HepG2 (cell line): ENCODE measurements around the gene ARL14EPL. TPM values are rescaled to one million over a fixed set of nuclear protein-coding genes. Genes with fewer than 3 reads are reported as not detected.
A peak's percentile ranks its signal among the peaks of the same experiment; 100 is the strongest.

Experiments used
- ATAC-seq: fragments of 200-7000 bp; cut with Tn5 transposase; 3 replicates; pipeline ENCODE4 v1.9.1; 2020; ENCODE audit warnings: mild to moderate bottlenecking, moderate library complexity
- BruUV-seq: library from RNA; stranded (reverse); fragments of 400-500 nt; replicated peaks from 2 replicates; lab custom pipeline; 2021; lab: Mats Ljungman, UMichigan
- CTCF ChIA-PET: fragments of 300-600 bp; formaldehyde crosslinking; extraction: SDS; loops from one replicate; lab custom pipeline; 2021; ENCODE audit warnings: low total read pairs, inconsistent platforms, low intra/inter-chr PET ratio; lab: Yijun Ruan, JAX
- POLR2A ChIA-PET: fragments of 350-600 bp; sonication (Branson Sonifier 250); formaldehyde crosslinking; loops from one replicate; lab custom pipeline; 2020; ENCODE audit warnings: antibody characterized with exemption, inconsistent platforms; lab: Yijun Ruan, JAX
- DNase-seq: peaks from one replicate; pipeline ENCODE4 v3.0.0-alpha.2; 2015; ENCODE audit warnings: low spot score
- FAIRE-seq: peaks from 3 replicates; lab custom pipeline; 2011; peaks lifted over from hg19 to GRCh38; lab: Jason Lieb, UNC
- H2AFZ ChIP-seq: one replicate; pipeline ENCODE4 v1.6.1; 2011; ENCODE audit warnings: low read length, inconsistent platforms
- H3K27ac ChIP-seq: fragments of 300-600 bp; 3 replicates; pipeline ENCODE4 v1.8.0; 2011; ENCODE audit warnings: mixed run types, mild to moderate bottlenecking, mixed read lengths, low read length, inconsistent platforms; ENCODE audit not compliant: insufficient read depth; ENCODE audit errors: extremely low read length
- H3K27me3 ChIP-seq, 2 experiments: fragments of 200-600 bp in 1 of 2; 2 replicates in 1 of 2; 3 replicates in 1 of 2; pipeline versions ENCODE4 v1.6.0 to v1.8.0; 2011; ENCODE audit warnings: low read length in 2 of 2, mild to moderate bottlenecking in 2 of 2, moderate library complexity in 2 of 2, inconsistent platforms in 1 of 2; ENCODE audit not compliant: insufficient read depth in 2 of 2, control insufficient read depth in 1 of 2
- H3K36me3 ChIP-seq, 2 experiments: fragments of 200-600 bp in 1 of 2; replicated peaks in 1 of 2; 2 replicates in 1 of 2; 3 replicates in 1 of 2; pipeline versions ENCODE4 v1.5.1 to v1.8.0; 2011; ENCODE audit warnings: low read length in 2 of 2, inconsistent platforms in 1 of 2; ENCODE audit not compliant: insufficient read depth in 2 of 2, control insufficient read depth in 1 of 2
- H3K4me1 ChIP-seq: 2 replicates; pipeline ENCODE4 v1.5.1; 2012; ENCODE audit warnings: low read length, inconsistent platforms; ENCODE audit not compliant: insufficient read depth
- H3K4me2 ChIP-seq: 2 replicates; pipeline ENCODE4 v1.6.0; 2011; ENCODE audit warnings: low read depth, low read length, inconsistent platforms
- H3K4me3 ChIP-seq, 3 experiments: fragments of 200-600 bp in 1 of 3; sonication (generic), shearing (Covaris generic) in 1 of 3; replicated peaks in 1 of 3; 2 replicates each; pipeline ENCODE4 v1.5.1; 2011 to 2016; ENCODE audit warnings: low read length in 3 of 3, inconsistent platforms in 2 of 3, low read depth in 2 of 3, mild to moderate bottlenecking in 2 of 3, control low read depth in 1 of 3, mixed read lengths in 1 of 3; ENCODE audit not compliant: insufficient read depth in 1 of 3
- H3K79me2 ChIP-seq: one replicate; pipeline ENCODE4 v1.6.1; 2011; ENCODE audit warnings: low read length, inconsistent platforms; ENCODE audit not compliant: insufficient read depth
- H3K9ac ChIP-seq: 2 replicates; pipeline ENCODE4 v1.6.0; 2011; ENCODE audit warnings: mild to moderate bottlenecking, low read depth, low read length, inconsistent platforms; ENCODE audit not compliant: insufficient read depth
- H3K9me3 ChIP-seq: 2 replicates; pipeline ENCODE4 v1.5.1; 2012; ENCODE audit warnings: mild to moderate bottlenecking, low read length
- H4K20me1 ChIP-seq: 2 replicates; pipeline ENCODE4 v1.6.0; 2011; ENCODE audit warnings: inconsistent platforms, mild to moderate bottlenecking, low read length, moderate library complexity; ENCODE audit not compliant: insufficient read depth
- CC2D1A ChIP-seq: sonication (generic); formaldehyde crosslinking; IDR thresholded peaks from 2 replicates; pipeline ENCODE4 v1.8.1; 2023; ENCODE audit warnings: mild to moderate bottlenecking, missing genetic modification reagents
- CTCF ChIP-seq: sonication (generic); formaldehyde crosslinking; IDR thresholded peaks from 2 replicates; pipeline ENCODE4 v1.5.0; 2020; ENCODE audit warnings: mild to moderate bottlenecking, missing genetic modification reagents, moderate library complexity
- MIXL1 ChIP-seq: IDR thresholded peaks from 2 replicates; pipeline ENCODE4 v1.6.1; 2016
- RAD21 ChIP-seq: fragments of 450-650 bp; formaldehyde crosslinking; IDR thresholded peaks from 2 replicates; pipeline ENCODE4 v1.5.0; 2020; ENCODE audit warnings: mild to moderate bottlenecking
- SETDB1 ChIP-seq: sonication (generic); formaldehyde crosslinking; IDR thresholded peaks from 2 replicates; pipeline ENCODE4 v1.5.1; 2020; ENCODE audit warnings: missing genetic modification reagents, mild to moderate bottlenecking, borderline replicate concordance
- SMC3 ChIP-seq: IDR thresholded peaks from 2 replicates; pipeline ENCODE4 v1.6.1; 2011; ENCODE audit warnings: low read length, improper control_type of control experiment
- STAG1 ChIP-seq: sonication (generic); formaldehyde crosslinking; IDR thresholded peaks from 2 replicates; pipeline ENCODE4 v1.4.0; 2020; ENCODE audit warnings: missing genetic modification reagents
- ZNF44 ChIP-seq: sonication (generic); formaldehyde crosslinking; IDR thresholded peaks from 2 replicates; pipeline ENCODE4 v1.5.1; 2020; ENCODE audit warnings: mild to moderate bottlenecking, missing genetic modification reagents
- ZNF660 ChIP-seq: sonication (generic); formaldehyde crosslinking; IDR thresholded peaks from 2 replicates; pipeline ENCODE4 v1.5.1; 2020; ENCODE audit warnings: mild to moderate bottlenecking, low read depth, missing genetic modification reagents, borderline replicate concordance
- ZNF703 ChIP-seq: sonication (generic); formaldehyde crosslinking; IDR thresholded peaks from 2 replicates; pipeline ENCODE4 v1.5.1; 2020; ENCODE audit warnings: missing genetic modification reagents, mild to moderate bottlenecking, moderate library complexity, borderline replicate concordance
- ZNF775 ChIP-seq: sonication (generic); formaldehyde crosslinking; IDR thresholded peaks from 2 replicates; pipeline ENCODE4 v1.4.0; 2020; ENCODE audit warnings: missing genetic modification reagents, mild to moderate bottlenecking, moderate library complexity, borderline replicate concordance
- WGBS: methylation state at CpG from one replicate; pipeline ENCODE4 v1.1.6; 2017; ENCODE audit warnings: low lambda C conversion rate; 5-methylcytosine and 5-hydroxymethylcytosine counted together
- in situ Hi-C: cut with HindIII; loops from 2 replicates; pipeline ENCODE4 v1.10.0; 2017; ENCODE audit warnings: low pct_unique_long_range_greater_than_20kb; ENCODE audit not compliant: extremely low pct_ligation_motif_present
- intact Hi-C: fragments of 100-400 bp; cut with micrococcal nuclease; formaldehyde crosslinking; loops from one replicate; pipeline ENCODE4 v1.10.0; 2022; ENCODE audit not compliant: unreplicated experiment
- polyA plus RNA-seq, 8 experiments: library from polyadenylated mRNA; depleted of rRNA in 3 of 8; stranded (reverse) in 7 of 8; unstranded in 1 of 8; fragments of >200 nt; fragmentation: Illumina TruSeq in 4 of 8; extraction: Trizol in 4 of 8; gene quantifications; 2 replicates each; pipeline versions ENCODE4 v1.2.1 to v1.2.3, GENCODE V29; 2011 to 2016; ENCODE audit warnings: low read depth in 4 of 8, missing spikeins in 1 of 8, mixed read lengths in 1 of 8; ENCODE audit not compliant: insufficient read depth in 1 of 8
- total RNA-seq, 5 experiments: library from RNA; depleted of rRNA; stranded (reverse); fragments of >200 nt; fragmentation: Illumina TruSeq; extraction: Trizol; gene quantifications; 2 replicates each; pipeline ENCODE4 v1.2.3, GENCODE V29; 2016; ENCODE audit warnings: low read depth in 1 of 5

The ARL14EPL gene
- total and polyA plus RNA-seq, 2 of the 13 experiments (the other 11 are each of a cell fraction or from before 2014, with no cell fraction given), result not detected

GRCh38 chr5:116068028-116068632, 35.9 kb downstream of the ARL14EPL start:
- H3K4me1 ChIP-seq, result no peaks in the 10 kb centered on the region
- no peak overlapping the region for H2AFZ ChIP-seq
- FAIRE-seq, result peak; percentile 64
- no peaks in the 10 kb centered on the region for H3K27me3 ChIP-seq
- under 1% methylated on average over 4 of the region's 4 CpGs for WGBS
- no peak overlapping the region for H3K4me3 ChIP-seq
- no peaks in the 10 kb centered on the region for H3K9me3 ChIP-seq
- intact Hi-C loops (loop anchor here (1.0 to 10.0 kb wide), 3 partner anchors 229 to 763 kb away; no protein-coding TSS in a partner anchor), in situ Hi-C loops (loop anchor here (25.0 kb wide), 2 partner anchors 231 to 756 kb away; partner anchors contain the start of genes AP3S1 and ATG12)
- no TSS peak for BruUV-seq
- H3K4me2 ChIP-seq, result no peak overlapping the region
- DNase-seq, result peak; percentile 44
- POLR2A ChIA-PET, result no interaction called here
- ATAC-seq, result peak; percentile 50; the same call in 1 of the 3 replicates
- TF ChIP-seq ZNF703 (CRISPR knock-in tag), result no peak
- peak; percentile 39; the same call in 1 of the 2 replicates for TF ChIP-seq SMC3
- peak; percentile 59 for TF ChIP-seq CTCF
- TF ChIP-seq CC2D1A (CRISPR knock-in tag), result no peak
- TF ChIP-seq MIXL1, result no peak
- peak; percentile 79 for TF ChIP-seq STAG1
- no peak for TF ChIP-seq ZNF775 (CRISPR knock-in tag)
- TF ChIP-seq ZNF660, result no peak
- TF ChIP-seq SETDB1, result no peak
- TF ChIP-seq RAD21 (CRISPR knock-in tag), result no peak
- no peak for TF ChIP-seq ZNF44
- TF ChIP-seq, all 625 proteins: peak for 3
- Histone ChIP-seq H3K9ac (no peak overlapping the region), H3K36me3 (no peaks in the 10 kb centered on the region), H3K27ac (no peak overlapping the region), H4K20me1 (no peaks in the 10 kb centered on the region), H3K79me2 (no peaks in the 10 kb centered on the region)
- CTCF ChIA-PET, result interaction anchor here (1.0 to 2.8 kb wide), 2 partner anchors 433 to 435 kb away, joined by 3 to 24 read pairs; no protein-coding TSS in a partner anchor
